A549 (cell line): ENCODE data around the gene MOXD1.

Experiments used
- CHD2 ChIP-seq: fragments of 150-350 bp; IDR thresholded peaks from 2 replicates; pipeline ENCODE4 v1.6.1; 2014; ENCODE audit warnings: low read length; ENCODE audit not compliant: partially characterized antibody
- CTCF ChIP-seq: fragments of >200 bp; sonication (Bioruptor Twin); formaldehyde crosslinking; IDR thresholded peaks from 3 replicates; pipeline ENCODE4 v1.5.1; 2016
- ESRRA ChIP-seq: fragments of 150-350 bp; IDR thresholded peaks from 2 replicates; pipeline ENCODE4 v1.6.1; 2014; ENCODE audit warnings: mild to moderate bottlenecking, low read length, borderline replicate concordance
- JUN ChIP-seq, 2 experiments: fragments of >200 bp; sonication (Bioruptor Twin); formaldehyde crosslinking; IDR thresholded peaks; 2 replicates in 1 of 2; 3 replicates in 1 of 2; pipeline ENCODE4 v1.6.1; 2016 to 2017
- KDM5A ChIP-seq: fragments of 200-600 bp; sonication (generic); IDR thresholded peaks from 2 replicates; pipeline ENCODE4 v1.6.1; 2016; ENCODE audit warnings: antibody characterized with exemption, mild to moderate bottlenecking
- MAX ChIP-seq: IDR thresholded peaks from 2 replicates; pipeline ENCODE4 v1.6.1; 2012
- MAZ ChIP-seq: fragments of 150-350 bp; IDR thresholded peaks from 2 replicates; pipeline ENCODE4 v1.6.1; 2014; ENCODE audit warnings: antibody characterized with exemption, low read depth, low read length, borderline replicate concordance
- MYC ChIP-seq: IDR thresholded peaks from 2 replicates; pipeline ENCODE4 v1.6.1; 2012; ENCODE audit warnings: mild to moderate bottlenecking, inconsistent platforms, low read length, improper control_type of control experiment, borderline replicate concordance
- POLR2A ChIP-seq: IDR thresholded peaks from 2 replicates; pipeline ENCODE4 v1.6.1; 2012; ENCODE audit warnings: mild to moderate bottlenecking, low read length
- RCOR1 ChIP-seq: fragments of 150-350 bp; IDR thresholded peaks from 2 replicates; pipeline ENCODE4 v1.6.1; 2014; ENCODE audit warnings: antibody characterized with exemption, low read length, low read depth
- USF2 ChIP-seq: fragments of 450-650 bp; IDR thresholded peaks from 2 replicates; pipeline ENCODE4 v1.6.1; 2014; ENCODE audit warnings: antibody characterized with exemption
- TF ChIP-seq, protein P1 (sequence below): fragments of 150-350 bp; IDR thresholded peaks from 2 replicates; pipeline ENCODE4 v1.6.1; 2014; ENCODE audit warnings: low read depth, mild to moderate bottlenecking, low read length
- TF ChIP-seq, protein P2 (sequence below): IDR thresholded peaks from 2 replicates; pipeline ENCODE4 v1.6.1; 2012; ENCODE audit warnings: low read depth, borderline replicate concordance

GRCh38 chr6:132400883-132401617 is at the start of gene MOXD1:
- no peak for TF ChIP-seq POLR2A
- TF ChIP-seq MAX, result no peak
- no peak for TF ChIP-seq JUN (IDR thresholded peaks at IDR 0.05)
- TF ChIP-seq, protein P1, sequence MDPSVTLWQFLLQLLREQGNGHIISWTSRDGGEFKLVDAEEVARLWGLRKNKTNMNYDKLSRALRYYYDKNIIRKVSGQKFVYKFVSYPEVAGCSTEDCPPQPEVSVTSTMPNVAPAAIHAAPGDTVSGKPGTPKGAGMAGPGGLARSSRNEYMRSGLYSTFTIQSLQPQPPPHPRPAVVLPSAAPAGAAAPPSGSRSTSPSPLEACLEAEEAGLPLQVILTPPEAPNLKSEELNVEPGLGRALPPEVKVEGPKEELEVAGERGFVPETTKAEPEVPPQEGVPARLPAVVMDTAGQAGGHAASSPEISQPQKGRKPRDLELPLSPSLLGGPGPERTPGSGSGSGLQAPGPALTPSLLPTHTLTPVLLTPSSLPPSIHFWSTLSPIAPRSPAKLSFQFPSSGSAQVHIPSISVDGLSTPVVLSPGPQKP, result no peak
- no peak for TF ChIP-seq CTCF
- TF ChIP-seq, protein P2, sequence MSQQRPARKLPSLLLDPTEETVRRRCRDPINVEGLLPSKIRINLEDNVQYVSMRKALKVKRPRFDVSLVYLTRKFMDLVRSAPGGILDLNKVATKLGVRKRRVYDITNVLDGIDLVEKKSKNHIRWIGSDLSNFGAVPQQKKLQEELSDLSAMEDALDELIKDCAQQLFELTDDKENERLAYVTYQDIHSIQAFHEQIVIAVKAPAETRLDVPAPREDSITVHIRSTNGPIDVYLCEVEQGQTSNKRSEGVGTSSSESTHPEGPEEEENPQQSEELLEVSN, result no peak
- no peak for TF ChIP-seq MAZ
- TF ChIP-seq RCOR1, result no peak
- TF ChIP-seq CHD2, result no peak
- no peak for TF ChIP-seq USF2
- no peak for TF ChIP-seq KDM5A
- no peak for TF ChIP-seq ESRRA
- TF ChIP-seq MYC, result no peak
